CD4-positive, alpha-beta T cell treated with Interleukin-15 for 1 hour (primary cell): ENCODE results near the gene PPP1R9A.

Source experiments
- DNase-seq: peaks from one replicate; pipeline ENCODE4 v3.0.0-alpha.2; 2020

The PPP1R9A gene

GRCh38 chr7:94912085-94912484, 4.7 kb downstream of the PPP1R9A start:
- DNase-seq = no peak

GRCh38 chr7:94913391-94913790, 6.0 kb downstream of the PPP1R9A start:
- DNase-seq = no peak

GRCh38 chr7:94921911-94922310, 14.5 kb downstream of the PPP1R9A start:
- no peak for DNase-seq

GRCh38 chr7:94922457-94922856, 15.1 kb downstream of the PPP1R9A start:
- no peak for DNase-seq

- DNase-seq = no peak
Measured at GRCh38 chr7:94923412-94923811, 16.0 kb downstream of the PPP1R9A start.

DNA sequence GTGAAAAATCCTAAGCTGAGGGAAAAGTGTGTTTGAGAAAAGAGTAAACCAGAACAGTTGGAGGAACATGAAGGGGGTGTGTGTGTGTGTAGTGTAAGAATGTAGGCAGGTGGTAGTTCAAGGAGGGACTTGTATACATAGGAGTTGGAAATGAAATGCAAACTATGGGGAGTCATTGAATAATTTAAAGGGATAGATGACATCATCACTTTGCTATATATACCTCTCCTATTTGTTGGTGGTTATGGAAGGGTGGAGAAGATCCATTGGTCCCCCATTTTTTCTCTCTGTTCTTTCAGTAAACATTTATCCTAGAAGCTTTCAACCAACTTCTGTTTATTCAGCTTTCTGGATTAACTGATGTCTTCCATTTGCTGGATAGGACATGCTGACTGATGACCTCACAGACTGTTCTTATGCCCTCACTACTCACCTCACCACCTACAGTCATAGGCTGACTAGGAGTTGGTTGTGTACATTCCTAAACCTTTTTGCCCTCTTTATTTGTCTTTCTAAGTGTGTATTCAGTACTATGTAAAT, 20.8 kb downstream of the PPP1R9A start:
- DNase-seq = no peak

DNA sequence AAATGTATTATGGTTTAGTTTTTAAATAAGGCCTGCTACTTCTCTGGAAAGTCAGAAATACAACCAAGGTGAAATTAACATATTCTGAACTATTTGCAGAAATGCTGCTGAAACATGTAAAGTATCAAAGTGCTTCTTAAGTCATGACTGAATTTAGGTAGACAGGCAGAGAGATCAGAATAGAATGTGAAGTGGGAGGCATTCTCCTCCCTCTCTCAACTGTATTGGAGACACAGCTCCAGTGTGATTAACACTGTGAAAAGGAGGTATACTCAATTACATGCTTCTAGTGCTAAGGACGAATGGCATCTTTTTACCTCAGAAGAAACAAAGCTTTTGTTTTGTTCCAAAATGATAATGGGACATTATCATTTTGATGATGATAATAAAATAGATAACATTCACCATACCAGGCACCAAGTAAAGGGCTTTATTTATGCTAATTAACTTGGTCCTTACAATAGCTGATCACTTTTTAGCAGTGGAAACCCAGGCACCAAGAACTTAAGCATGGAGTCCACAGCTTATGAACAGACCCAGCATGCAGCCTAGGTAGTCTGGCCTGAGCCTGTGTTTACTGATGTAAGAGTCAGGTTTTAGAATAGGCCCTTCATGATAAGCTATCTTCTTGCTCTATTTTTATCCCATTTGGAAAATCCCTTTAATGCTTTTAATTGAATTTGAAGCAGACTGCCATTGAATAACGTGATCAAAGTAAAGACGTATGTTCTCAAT, 26.0 kb downstream of the PPP1R9A start:
- no peak for DNase-seq

GRCh38 chr7:94939395-94939794, 32.0 kb downstream of the PPP1R9A start:
- no peak for DNase-seq

GRCh38 chr7:94940241-94940640, 32.8 kb downstream of the PPP1R9A start:
- no peak for DNase-seq

GRCh38 chr7:94941844-94942632, 34.6 kb downstream of the PPP1R9A start:
- DNase-seq = no peak

GRCh38 chr7:94943134-94943533, 35.7 kb downstream of the PPP1R9A start:
- no peak for DNase-seq

GRCh38 chr7:94949532-94949931, 42.1 kb downstream of the PPP1R9A start:
- DNase-seq = no peak

- DNase-seq = no peak
Measured at GRCh38 chr7:94955807-94956206, 48.4 kb downstream of the PPP1R9A start.

- DNase-seq = no peak
Measured at GRCh38 chr7:94957061-94957460, 49.7 kb downstream of the PPP1R9A start.

DNA sequence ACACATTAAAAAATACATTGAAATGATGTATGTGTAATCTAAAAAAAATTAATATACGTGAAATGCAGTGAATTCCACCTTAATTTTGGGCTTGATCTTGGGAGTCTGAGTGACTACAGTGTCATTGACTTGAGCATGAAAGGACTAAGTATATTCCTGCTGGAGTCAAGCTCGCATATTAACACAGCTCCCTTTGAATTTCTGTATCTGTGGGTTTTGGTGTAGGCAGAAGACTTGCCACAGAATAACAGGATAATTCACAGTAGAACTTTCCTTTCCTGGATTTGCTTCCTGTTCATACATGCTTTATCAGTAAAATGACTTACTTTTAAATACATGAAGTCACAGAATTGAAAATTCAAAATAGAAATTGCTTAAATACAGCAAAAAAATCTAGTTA, 55.3 kb downstream of the PPP1R9A start:
- DNase-seq = no peak

DNA sequence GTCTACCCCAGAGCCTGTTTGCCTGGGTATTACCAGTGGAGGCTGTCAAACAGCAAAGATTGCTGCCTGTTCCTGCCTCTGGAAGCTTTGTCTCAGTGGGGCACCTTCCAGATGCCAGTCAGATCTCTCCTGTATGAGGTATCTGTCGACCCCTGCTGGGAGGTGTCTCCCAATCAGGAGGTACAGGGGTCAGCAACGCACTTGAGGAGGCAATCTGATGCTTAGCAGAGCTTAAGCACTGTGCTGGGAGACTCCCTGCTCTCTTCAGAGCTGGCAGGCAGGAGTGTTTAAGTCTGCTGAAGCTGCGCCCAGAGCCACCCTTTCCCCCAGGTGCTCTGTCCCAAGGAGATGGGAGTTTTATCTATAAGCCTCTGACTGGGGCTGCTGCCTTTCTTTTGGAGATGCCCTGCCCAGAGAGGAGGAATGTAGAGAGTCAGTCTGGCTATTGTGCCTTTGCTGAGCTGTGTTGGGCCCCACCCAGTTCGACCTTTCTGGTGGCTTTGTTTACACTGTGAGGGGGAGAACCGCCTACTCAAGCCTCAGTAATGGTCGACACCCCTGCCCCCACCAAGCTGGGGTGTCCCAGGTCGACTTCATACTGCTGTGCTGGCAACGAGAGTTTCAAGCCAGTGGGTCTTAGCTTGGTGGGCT, 62.2 kb downstream of the PPP1R9A start:
- no peak for DNase-seq

DNA sequence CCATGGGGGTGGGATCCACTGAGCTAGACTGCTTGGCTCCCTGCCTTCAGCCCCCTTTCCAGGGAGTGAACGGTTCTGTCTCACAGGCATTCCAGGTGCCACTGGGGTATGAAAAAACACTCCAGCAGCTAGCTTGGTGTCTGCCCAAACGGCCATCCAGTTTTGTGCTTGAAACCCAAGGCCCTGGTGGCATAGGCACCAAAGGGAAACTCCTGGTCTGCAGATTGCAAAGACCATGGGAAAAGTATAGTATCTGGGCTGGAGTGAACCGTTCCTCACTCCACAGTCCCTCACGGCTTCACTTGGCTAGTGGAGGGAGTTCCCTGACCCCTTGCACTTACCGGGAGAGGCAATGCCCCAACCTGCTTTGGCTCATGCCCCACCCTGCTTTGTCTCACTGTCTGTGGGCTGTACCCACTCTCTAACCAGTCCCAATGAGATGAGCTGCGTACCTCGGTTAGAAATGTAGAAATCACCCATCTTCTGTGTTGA, 62.7 kb downstream of the PPP1R9A start:
- DNase-seq = no peak

DNA sequence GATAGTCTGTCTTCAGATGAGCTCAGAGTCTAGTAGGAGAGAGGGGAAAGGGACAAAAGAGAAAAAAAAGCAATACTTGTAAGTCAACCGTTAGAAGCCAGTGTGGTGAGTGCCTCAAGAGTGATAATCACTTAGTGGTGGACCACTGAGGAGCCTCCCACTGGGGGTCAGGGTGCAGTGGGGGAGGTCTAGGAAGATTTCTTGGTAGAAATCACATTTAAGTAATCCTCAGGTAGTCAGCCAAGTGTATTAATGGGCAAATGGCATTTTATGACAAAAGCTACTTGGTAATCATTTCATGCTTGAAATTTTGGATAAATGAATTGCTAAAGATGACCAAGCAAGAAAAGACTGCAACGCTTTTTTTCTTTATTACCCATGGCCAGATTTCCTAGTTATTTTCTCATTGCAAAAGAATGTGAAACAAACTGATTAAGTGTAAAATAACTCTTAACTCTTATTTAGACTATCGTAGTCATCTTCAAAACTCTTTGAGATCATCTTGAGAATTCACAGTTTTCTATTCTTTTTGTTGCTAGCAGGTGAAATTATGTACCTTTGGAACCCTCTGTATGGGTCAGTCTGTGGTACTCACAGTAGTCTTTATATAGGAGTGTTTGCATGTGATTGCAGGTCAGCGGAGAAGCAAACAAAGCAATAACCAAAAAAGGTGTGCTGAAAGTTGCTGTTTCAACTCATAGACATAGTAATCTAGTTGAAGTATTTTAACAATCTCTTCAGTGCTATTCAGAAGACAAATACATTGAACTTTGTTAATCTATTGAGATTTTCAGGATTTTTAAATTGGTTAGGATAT, 63.9 kb downstream of the PPP1R9A start:
- DNase-seq = no peak

DNA sequence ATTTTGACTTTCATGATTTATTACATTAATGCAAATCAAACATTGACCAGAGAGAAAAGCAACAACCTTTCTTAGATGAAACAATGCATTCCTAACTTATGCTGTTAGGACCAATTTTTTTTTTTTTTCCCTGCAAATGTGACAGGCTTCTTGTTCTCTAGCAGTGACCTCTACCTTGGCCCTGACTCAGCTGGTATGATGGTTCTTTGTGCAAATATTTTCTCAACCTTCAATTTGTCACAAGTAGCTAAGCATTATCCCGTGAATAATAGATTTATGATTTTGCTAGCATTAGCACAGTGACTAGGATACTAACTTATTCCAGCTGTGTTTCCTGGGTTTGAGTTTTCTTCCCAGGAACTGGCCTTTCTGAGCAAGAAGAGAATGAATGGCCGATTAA, 64.9 kb downstream of the PPP1R9A start:
- DNase-seq = no peak

- no peak for DNase-seq
Measured at GRCh38 chr7:94973844-94974243, 66.5 kb downstream of the PPP1R9A start.

DNA sequence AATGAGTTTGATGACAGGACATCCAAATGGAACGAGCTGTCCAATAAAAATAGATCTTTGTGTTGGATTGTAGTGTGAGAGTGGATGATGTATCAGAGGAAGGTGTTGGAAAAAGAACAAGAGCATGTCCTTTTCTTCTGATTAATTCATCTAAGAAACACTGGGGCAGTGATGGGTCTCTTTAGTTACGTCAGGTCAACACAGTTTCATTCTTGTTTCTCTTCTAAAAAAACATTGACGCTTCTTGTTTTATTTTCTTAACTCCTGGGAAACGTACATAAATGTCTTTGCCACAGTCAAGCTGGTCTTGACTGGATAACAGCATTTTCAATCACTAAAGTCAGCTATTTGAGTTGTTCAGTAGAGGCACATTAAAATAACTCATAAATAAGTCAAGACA, 67.0 kb downstream of the PPP1R9A start:
- DNase-seq = no peak

- DNase-seq = no peak
Measured at GRCh38 chr7:94975336-94975735, 67.9 kb downstream of the PPP1R9A start.
